Loucy (cell line): ENCODE measurements around the gene FLOT1.

Experiments used
- H2AFZ ChIP-seq: fragments of 200-600 bp; sonication (generic); 2 replicates; pipeline ENCODE4 v1.6.0; 2016; ENCODE audit warnings: antibody characterized with exemption, mild to moderate bottlenecking, low read length, moderate library complexity
- H3F3A ChIP-seq: fragments of 200-600 bp; 2 replicates; pipeline ENCODE4 v1.6.0; 2016; ENCODE audit warnings: antibody characterized with exemption, low read depth, mild to moderate bottlenecking
- H3K27me3 ChIP-seq: fragments of 200-600 bp; sonication (generic); 2 replicates; pipeline ENCODE4 v1.6.1; 2014; ENCODE audit warnings: low read length, mild to moderate bottlenecking; ENCODE audit not compliant: insufficient read depth, poor library complexity, severe bottlenecking
- H3K36me3 ChIP-seq: fragments of 200-600 bp; sonication (generic); 2 replicates; pipeline ENCODE4 v1.6.1; 2016; ENCODE audit warnings: low read length; ENCODE audit not compliant: insufficient read depth
- H3K4me1 ChIP-seq: fragments of 200-600 bp; sonication (generic); 2 replicates; pipeline ENCODE4 v1.5.1; 2014; ENCODE audit warnings: low read length, mild to moderate bottlenecking; ENCODE audit not compliant: insufficient read depth, poor library complexity, severe bottlenecking
- H3K4me2 ChIP-seq: fragments of 200-600 bp; sonication (generic); 2 replicates; pipeline ENCODE4 v1.6.0; 2014; ENCODE audit warnings: antibody characterized with exemption, low read length, low read depth, mild to moderate bottlenecking; ENCODE audit not compliant: poor library complexity, severe bottlenecking
- H3K4me3 ChIP-seq: fragments of 200-600 bp; sonication (generic); 2 replicates; pipeline ENCODE4 v1.5.1; 2014; ENCODE audit warnings: low read length, mild to moderate bottlenecking, mixed read lengths; ENCODE audit not compliant: poor library complexity, severe bottlenecking
- H3K79me2 ChIP-seq: fragments of 200-600 bp; sonication (generic); 2 replicates; pipeline ENCODE4 v1.6.1; 2014; ENCODE audit warnings: low read length; ENCODE audit not compliant: insufficient read depth
- H3K9ac ChIP-seq: fragments of 200-600 bp; sonication (generic); 2 replicates; pipeline ENCODE4 v1.6.0; 2014; ENCODE audit warnings: mild to moderate bottlenecking, low read depth, low read length, moderate library complexity; ENCODE audit not compliant: poor library complexity, severe bottlenecking
- H3K9me2 ChIP-seq: fragments of 200-600 bp; sonication (generic); replicated peaks from 2 replicates; pipeline ENCODE4 v1.6.1; 2016; ENCODE audit warnings: low read depth, low read length, mixed read lengths
- H3K9me3 ChIP-seq: fragments of 200-600 bp; sonication (generic); 2 replicates; pipeline ENCODE4 v1.6.1; 2014; ENCODE audit warnings: mild to moderate bottlenecking, antibody characterized with exemption, low read length, low read depth; ENCODE audit not compliant: insufficient read depth
- H4K20me1 ChIP-seq: fragments of 200-600 bp; sonication (generic); 2 replicates; pipeline ENCODE4 v1.6.0; 2014; ENCODE audit warnings: antibody characterized with exemption, low read length, mild to moderate bottlenecking; ENCODE audit not compliant: insufficient read depth, poor library complexity, severe bottlenecking
- EZH2phosphoT487 ChIP-seq: fragments of 200-600 bp; IDR thresholded peaks from 2 replicates; pipeline ENCODE4 v1.6.1; 2018; ENCODE audit warnings: antibody characterized with exemption, mild to moderate bottlenecking, moderate library complexity, borderline replicate concordance
- TF ChIP-seq, protein P1 (sequence below): fragments of 200-600 bp; sonication (generic); conservative IDR thresholded peaks from 2 replicates; pipeline ENCODE4 v1.5.1; 2014; ENCODE audit warnings: mild to moderate bottlenecking, antibody characterized with exemption, low read length

FLOT1 gene

DNA sequence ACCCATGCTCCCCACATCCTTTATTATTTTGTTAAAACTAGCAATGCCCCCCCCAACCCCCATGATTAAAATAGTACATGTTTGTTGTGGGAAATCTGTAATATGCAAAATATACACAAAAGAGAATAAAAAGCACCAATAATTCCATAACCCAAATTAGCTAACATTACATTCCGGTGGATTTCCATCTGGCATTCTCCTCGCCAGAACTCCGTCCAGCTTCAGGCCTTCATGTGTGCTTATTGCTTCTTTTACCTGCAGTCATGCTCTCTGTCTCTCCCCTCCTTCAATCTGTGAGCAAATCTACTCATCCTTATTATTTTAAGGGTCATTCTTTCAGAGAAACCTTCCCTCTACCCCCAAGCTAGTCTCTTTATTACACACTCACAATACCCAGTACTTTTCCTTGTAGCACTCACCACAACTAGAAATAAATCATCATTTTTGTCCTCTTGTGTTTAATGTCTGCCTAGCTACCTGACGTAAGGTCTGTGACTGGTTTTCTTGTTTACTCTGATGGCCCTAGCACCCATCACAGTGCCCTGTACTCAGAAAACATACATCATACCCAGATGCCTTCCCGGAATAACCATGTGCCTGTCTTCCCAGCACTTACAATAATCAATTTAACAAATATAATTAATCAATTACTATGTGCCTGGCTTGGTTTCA lies 27.5 kb upstream of the FLOT1 start:
- H2AFZ ChIP-seq = no peak overlapping the region
- H3K4me3 ChIP-seq = no peak overlapping the region
- H3K4me2 ChIP-seq = peak overlapping the region; percentile 66
- no peaks in the 10 kb centered on the region for H3K27me3 ChIP-seq
- H3K9ac ChIP-seq = no peak overlapping the region
- no peaks in the 10 kb centered on the region for H3F3A ChIP-seq
- H3K4me1 ChIP-seq = peaks cover 20% of the 10 kb centered on the region
- no peaks in the 10 kb centered on the region for H3K36me3 ChIP-seq
- no peaks in the 10 kb centered on the region for H3K9me3 ChIP-seq
- no peaks in the 10 kb centered on the region for H3K79me2 ChIP-seq
- no peaks in the 10 kb centered on the region for H3K9me2 ChIP-seq
- TF ChIP-seq EZH2phosphoT487 = no peak
- TF ChIP-seq, protein P1, sequence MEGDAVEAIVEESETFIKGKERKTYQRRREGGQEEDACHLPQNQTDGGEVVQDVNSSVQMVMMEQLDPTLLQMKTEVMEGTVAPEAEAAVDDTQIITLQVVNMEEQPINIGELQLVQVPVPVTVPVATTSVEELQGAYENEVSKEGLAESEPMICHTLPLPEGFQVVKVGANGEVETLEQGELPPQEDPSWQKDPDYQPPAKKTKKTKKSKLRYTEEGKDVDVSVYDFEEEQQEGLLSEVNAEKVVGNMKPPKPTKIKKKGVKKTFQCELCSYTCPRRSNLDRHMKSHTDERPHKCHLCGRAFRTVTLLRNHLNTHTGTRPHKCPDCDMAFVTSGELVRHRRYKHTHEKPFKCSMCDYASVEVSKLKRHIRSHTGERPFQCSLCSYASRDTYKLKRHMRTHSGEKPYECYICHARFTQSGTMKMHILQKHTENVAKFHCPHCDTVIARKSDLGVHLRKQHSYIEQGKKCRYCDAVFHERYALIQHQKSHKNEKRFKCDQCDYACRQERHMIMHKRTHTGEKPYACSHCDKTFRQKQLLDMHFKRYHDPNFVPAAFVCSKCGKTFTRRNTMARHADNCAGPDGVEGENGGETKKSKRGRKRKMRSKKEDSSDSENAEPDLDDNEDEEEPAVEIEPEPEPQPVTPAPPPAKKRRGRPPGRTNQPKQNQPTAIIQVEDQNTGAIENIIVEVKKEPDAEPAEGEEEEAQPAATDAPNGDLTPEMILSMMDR = no peak
- H4K20me1 ChIP-seq = no peaks in the 10 kb centered on the region

DNA sequence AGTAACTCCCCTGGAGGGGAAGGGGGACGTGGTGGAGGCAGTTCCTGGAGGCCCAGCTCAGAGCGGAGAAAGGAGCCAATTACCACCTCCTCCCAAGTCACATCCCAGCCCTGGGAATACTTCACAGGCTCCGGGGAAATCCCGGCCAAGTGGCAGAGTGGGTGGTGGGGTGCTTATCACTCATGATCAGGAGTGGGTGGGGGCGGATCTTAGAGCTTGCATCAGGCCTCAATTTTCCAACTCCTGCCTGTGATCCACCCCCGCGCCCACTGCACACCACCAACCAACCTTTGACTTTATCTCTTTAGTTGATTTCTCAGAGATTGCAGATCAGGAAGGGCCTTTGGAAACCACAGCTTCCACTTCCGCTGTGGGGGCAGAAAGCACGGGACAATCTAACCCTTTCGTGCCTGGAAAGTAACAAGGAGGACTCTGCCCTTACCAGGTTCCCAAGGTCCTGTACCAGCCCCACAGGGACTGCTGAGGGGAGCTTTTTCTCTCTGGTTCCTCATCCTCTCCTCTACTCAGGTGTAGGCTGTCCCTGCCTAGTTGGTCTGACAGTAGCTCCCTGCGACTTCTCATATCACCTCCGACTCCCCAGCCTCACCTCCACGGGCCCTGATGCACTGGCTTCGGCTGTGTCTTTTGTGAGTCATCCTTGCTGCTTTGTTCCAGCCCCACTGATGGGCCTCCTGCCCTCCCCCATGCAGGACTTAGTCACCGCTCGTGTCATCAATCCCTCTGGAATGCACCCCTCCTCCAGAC lies 26.8 kb upstream of the FLOT1 start:
- H3K9me2 ChIP-seq = no peaks in the 10 kb centered on the region
- no peaks in the 10 kb centered on the region for H3K9me3 ChIP-seq
- no peaks in the 10 kb centered on the region for H3K27me3 ChIP-seq
- H2AFZ ChIP-seq = no peak overlapping the region
- no peaks in the 10 kb centered on the region for H4K20me1 ChIP-seq
- no peak for TF ChIP-seq EZH2phosphoT487
- TF ChIP-seq, protein P1 = no peak
- H3K9ac ChIP-seq = no peak overlapping the region
- peak overlapping the region; percentile 66 for H3K4me2 ChIP-seq
- no peaks in the 10 kb centered on the region for H3K36me3 ChIP-seq
- no peaks in the 10 kb centered on the region for H3F3A ChIP-seq
- H3K79me2 ChIP-seq = no peaks in the 10 kb centered on the region
- peaks cover 22% of the 10 kb centered on the region for H3K4me1 ChIP-seq
- peak overlapping the region; percentile 17 for H3K4me3 ChIP-seq

DNA sequence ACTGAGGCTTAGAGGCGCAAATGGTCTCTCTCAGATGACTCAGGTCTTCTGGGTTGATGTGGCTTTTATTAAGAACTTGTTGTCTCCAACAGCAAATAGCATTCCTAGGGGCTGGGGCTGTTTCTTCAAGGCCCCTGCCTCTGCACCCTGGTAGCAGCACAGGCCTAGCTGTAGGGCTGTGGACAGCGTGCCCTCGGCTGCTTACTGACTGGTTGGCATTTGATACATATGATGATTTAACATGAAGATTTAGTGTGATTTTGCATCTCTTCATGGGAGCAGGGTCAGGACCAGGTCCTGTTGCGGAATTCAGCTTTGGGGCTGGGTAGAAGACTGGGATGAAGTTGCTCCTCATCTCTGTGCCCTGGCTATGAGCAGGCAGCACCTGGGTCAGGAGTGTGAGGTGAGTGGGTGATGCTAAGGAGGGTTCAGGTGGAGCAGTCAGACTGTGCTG lies 26.2 kb upstream of the FLOT1 start:
- H3K36me3 ChIP-seq = no peaks in the 10 kb centered on the region
- H3K27me3 ChIP-seq = no peaks in the 10 kb centered on the region
- H2AFZ ChIP-seq = no peak overlapping the region

More for the DNA sequence above, 26.2 kb upstream of the FLOT1 start:
- Histone ChIP-seq H3K9me3 (no peaks in the 10 kb centered on the region), H3K4me3 (peak overlapping the region; percentile 17), H3K9me2 (no peaks in the 10 kb centered on the region), H3K4me1 (peaks cover 28% of the 10 kb centered on the region), H3K9ac (no peak overlapping the region), H3K4me2 (peak overlapping the region; percentile 66), H3F3A (no peaks in the 10 kb centered on the region), H4K20me1 (no peaks in the 10 kb centered on the region), H3K79me2 (no peaks in the 10 kb centered on the region)
- TF ChIP-seq, protein P1 = no peak
